ENCODE results near the gene TSKU.

The TSKU gene

GRCh38 chr11:76792505-76793264, 9.5 kb downstream of the TSKU start:
- Histone ChIP-seq H3K79me2 (ENCODE audit: insufficient read depth, low read depth) (no peaks in the 10 kb centered on the region), H3K27ac (no peak overlapping the region), H3K9ac (no peak overlapping the region), H2AFZ (ENCODE audit: low read depth) (no peak overlapping the region), H4K20me1 (ENCODE audit: insufficient read depth) (no peaks in the 10 kb centered on the region), H3K36me3 (ENCODE audit: insufficient read depth) (no peaks in the 10 kb centered on the region), H3K4me2 (no peak overlapping the region), H3K27me3 (ENCODE audit: insufficient read depth, low read depth) (no peaks in the 10 kb centered on the region), H3K4me3 (IDR thresholded peaks at IDR 0.05; ENCODE audit: insufficient read depth, low read depth, low read length) (no peak overlapping the region), H3K4me1 (ENCODE audit: low read depth, poor library complexity, severe bottlenecking) (no peaks in the 10 kb centered on the region)
- TF ChIP-seq CTCF (conservative IDR thresholded peaks at IDR 0.05; ENCODE audit: low read depth, low read length): no peak

- H3K27ac ChIP-seq: no peak overlapping the region
- H3K4me3 ChIP-seq (IDR thresholded peaks at IDR 0.05; ENCODE audit: insufficient read depth, low read depth, low read length): no peak overlapping the region
- H3K27me3 ChIP-seq (ENCODE audit: insufficient read depth, low read depth): no peaks in the 10 kb centered on the region
- no peak overlapping the region for H3K9ac ChIP-seq
- H3K4me2 ChIP-seq: no peak overlapping the region
- TF ChIP-seq CTCF (conservative IDR thresholded peaks at IDR 0.05; ENCODE audit: low read depth, low read length): no peak
- H3K4me1 ChIP-seq (ENCODE audit: low read depth, poor library complexity, severe bottlenecking): no peaks in the 10 kb centered on the region
- no peaks in the 10 kb centered on the region for H3K79me2 ChIP-seq (ENCODE audit: insufficient read depth, low read depth)
- no peaks in the 10 kb centered on the region for H3K36me3 ChIP-seq (ENCODE audit: insufficient read depth)
- no peaks in the 10 kb centered on the region for H4K20me1 ChIP-seq (ENCODE audit: insufficient read depth)
- no peak overlapping the region for H2AFZ ChIP-seq (ENCODE audit: low read depth)
These were observed 10.5 kb downstream of the TSKU start for GRCh38 chr11:76793391-76794291.

- no peaks in the 10 kb centered on the region for H3K79me2 ChIP-seq (ENCODE audit: insufficient read depth, low read depth)
These were observed 11.5 kb downstream of the TSKU start for GRCh38 chr11:76794371-76795289.

More at GRCh38 chr11:76794371-76795289, 11.5 kb downstream of the TSKU start:
- H3K36me3 ChIP-seq (ENCODE audit: insufficient read depth): no peaks in the 10 kb centered on the region
- no peaks in the 10 kb centered on the region for H3K27me3 ChIP-seq (ENCODE audit: insufficient read depth, low read depth)
- H3K4me3 ChIP-seq (IDR thresholded peaks at IDR 0.05; ENCODE audit: insufficient read depth, low read depth, low read length): no peak overlapping the region
- H3K4me1 ChIP-seq (ENCODE audit: low read depth, poor library complexity, severe bottlenecking): peaks cover 3% of the 10 kb centered on the region
- H4K20me1 ChIP-seq (ENCODE audit: insufficient read depth): no peaks in the 10 kb centered on the region
- no peak overlapping the region for H3K27ac ChIP-seq
- no peak overlapping the region for H3K9ac ChIP-seq
- H3K4me2 ChIP-seq: no peak overlapping the region
- H2AFZ ChIP-seq (ENCODE audit: low read depth): no peak overlapping the region
- no peak for TF ChIP-seq CTCF (conservative IDR thresholded peaks at IDR 0.05; ENCODE audit: low read depth, low read length)

Data from KMS-11 (cell line).